Body of pancreas (tissue), 4 donors: ENCODE results near the gene PHGDH.

Experiments used
- POLR2A ChIP-seq, 3 donors: fragments of 450-650 bp; IDR thresholded peaks; one replicate each; pipeline ENCODE4 v1.6.1; 2016; ENCODE audit warnings: antibody characterized with exemption in 3 of 3, mild to moderate bottlenecking in 2 of 3
- TF ChIP-seq, protein P1 (sequence below), 7 experiments: fragments of 450-650 bp in 4 of 7; fragments of 200-600 bp in 3 of 7; sonication (generic) in 3 of 7; IDR thresholded peaks; one replicate each; pipeline ENCODE4 v1.5.1; 2016 to 2019; ENCODE audit warnings: antibody characterized with exemption in 7 of 7

DNA sequence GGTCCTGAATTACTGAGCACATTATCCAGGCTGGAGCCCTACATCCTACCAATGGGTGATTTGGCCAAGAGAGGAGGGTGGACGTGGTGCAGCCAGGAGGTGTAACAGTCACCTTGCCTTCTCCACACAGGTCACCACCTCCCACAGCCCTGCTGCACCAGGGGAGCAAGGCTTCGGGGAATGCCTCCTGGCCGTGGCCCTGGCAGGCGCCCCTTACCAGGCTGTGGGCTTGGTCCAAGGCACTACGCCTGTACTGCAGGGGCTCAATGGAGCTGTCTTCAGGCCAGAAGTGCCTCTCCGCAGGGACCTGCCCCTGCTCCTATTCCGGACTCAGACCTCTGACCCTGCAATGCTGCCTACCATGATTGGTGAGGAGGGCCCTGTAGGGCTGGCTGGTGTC is 30.9 kb downstream of the PHGDH start:
- TF ChIP-seq, protein P1, sequence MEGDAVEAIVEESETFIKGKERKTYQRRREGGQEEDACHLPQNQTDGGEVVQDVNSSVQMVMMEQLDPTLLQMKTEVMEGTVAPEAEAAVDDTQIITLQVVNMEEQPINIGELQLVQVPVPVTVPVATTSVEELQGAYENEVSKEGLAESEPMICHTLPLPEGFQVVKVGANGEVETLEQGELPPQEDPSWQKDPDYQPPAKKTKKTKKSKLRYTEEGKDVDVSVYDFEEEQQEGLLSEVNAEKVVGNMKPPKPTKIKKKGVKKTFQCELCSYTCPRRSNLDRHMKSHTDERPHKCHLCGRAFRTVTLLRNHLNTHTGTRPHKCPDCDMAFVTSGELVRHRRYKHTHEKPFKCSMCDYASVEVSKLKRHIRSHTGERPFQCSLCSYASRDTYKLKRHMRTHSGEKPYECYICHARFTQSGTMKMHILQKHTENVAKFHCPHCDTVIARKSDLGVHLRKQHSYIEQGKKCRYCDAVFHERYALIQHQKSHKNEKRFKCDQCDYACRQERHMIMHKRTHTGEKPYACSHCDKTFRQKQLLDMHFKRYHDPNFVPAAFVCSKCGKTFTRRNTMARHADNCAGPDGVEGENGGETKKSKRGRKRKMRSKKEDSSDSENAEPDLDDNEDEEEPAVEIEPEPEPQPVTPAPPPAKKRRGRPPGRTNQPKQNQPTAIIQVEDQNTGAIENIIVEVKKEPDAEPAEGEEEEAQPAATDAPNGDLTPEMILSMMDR (IDR thresholded peaks at IDR 0.05): no peak
- TF ChIP-seq POLR2A (IDR thresholded peaks at IDR 0.05): no peak
